HCT116 (cell line): Measurements from ENCODE around the gene TSC22D1. TPM values are rescaled to one million over a fixed set of nuclear protein-coding genes. Genes with fewer than 3 reads are reported as not detected.

Experiments used
- ATAC-seq: fragments of 200-7000 bp; cut with Tn5 transposase; 2 replicates; pipeline ENCODE4 v1.9.1; 2020; ENCODE audit warnings: mild to moderate bottlenecking, moderate library complexity
- BruUV-seq: library from RNA; stranded (reverse); fragments of 400-500 nt; replicated peaks from 2 replicates; lab custom pipeline; 2021; lab: Mats Ljungman, UMichigan
- CTCF ChIA-PET: fragments of 300-600 bp; sonication (Branson Sonifier 250); formaldehyde crosslinking; loops from one replicate; lab custom pipeline; 2021; ENCODE audit warnings: antibody characterized with exemption; lab: Charles Lee
- POLR2A ChIA-PET: fragments of 300-600, 350-600 bp; sonication (Branson Sonifier 250); formaldehyde crosslinking; loops from one replicate; lab custom pipeline; 2021; ENCODE audit warnings: antibody characterized with exemption; lab: Charles Lee
- RAD21 ChIA-PET, 2 experiments: fragments of 300-600 bp; sonication (Branson Sonifier 250); formaldehyde crosslinking; loops; one replicate each; lab custom pipeline; 2023; ENCODE audit warnings: low total read pairs in 2 of 2; ENCODE audit not compliant: uncharacterized antibody in 2 of 2, unreplicated experiment in 2 of 2, low non-redundant PET in 1 of 2; lab: Charles Lee
- DNase-seq: peaks from one replicate; pipeline ENCODE4 v3.0.0-alpha.2; 2010; ENCODE audit warnings: low read depth, low spot score
- H2AFZ ChIP-seq: fragments of 200-600 bp; shearing (Covaris generic), sonication (generic); 2 replicates; pipeline ENCODE4 v1.6.1; 2017; ENCODE audit warnings: low read depth, mixed run types, mixed read lengths, antibody characterized with exemption, low read length; ENCODE audit not compliant: poor library complexity, severe bottlenecking
- H3K27ac ChIP-seq: 2 replicates; pipeline ENCODE4 v1.5.1; 2012; ENCODE audit warnings: low read depth, low read length
- H3K27me3 ChIP-seq: fragments of 200-600 bp; sonication (generic); 2 replicates; pipeline ENCODE4 v1.6.1; 2016; ENCODE audit warnings: mixed run types, low read length, mixed read lengths; ENCODE audit not compliant: insufficient read depth
- H3K36me3 ChIP-seq, 2 experiments: fragments of 200-500 bp in 1 of 2; fragments of 200-600 bp in 1 of 2; sonication (Bioruptor generic) in 1 of 2; sonication (generic) in 1 of 2; 2 replicates each; pipeline versions ENCODE4 v1.5.1 to v1.6.1; 2014 to 2016; ENCODE audit warnings: low read length in 2 of 2, inconsistent platforms in 1 of 2, mixed read lengths in 1 of 2, mixed run types in 1 of 2; ENCODE audit not compliant: insufficient read depth in 2 of 2, control insufficient read depth in 1 of 2
- H3K4me1 ChIP-seq, 2 experiments: fragments of 200-600 bp in 1 of 2; sonication (generic) in 1 of 2; 2 replicates each; pipeline versions ENCODE4 v1.5.1 to v1.6.1; 2012 to 2017; ENCODE audit warnings: low read length in 2 of 2, inconsistent platforms in 1 of 2, mild to moderate bottlenecking in 1 of 2, mixed read lengths in 1 of 2, mixed run types in 1 of 2, moderate library complexity in 1 of 2; ENCODE audit not compliant: insufficient read depth in 2 of 2, control insufficient read depth in 1 of 2
- H3K4me2 ChIP-seq: fragments of 200-600 bp; sonication (generic); 2 replicates; pipeline ENCODE4 v1.6.1; 2017; ENCODE audit warnings: mixed run types, low read length, mixed read lengths
- H3K4me3 ChIP-seq, 2 experiments: fragments of 200-600 bp in 1 of 2; sonication (generic) in 1 of 2; replicated peaks in 1 of 2; 2 replicates each; pipeline ENCODE4 v1.5.1; 2011 to 2016; ENCODE audit warnings: low read length in 2 of 2, control low read depth in 1 of 2, low read depth in 1 of 2, mild to moderate bottlenecking in 1 of 2, mixed read lengths in 1 of 2, mixed run types in 1 of 2
- H3K79me2 ChIP-seq: fragments of 200-600 bp; sonication (generic); 2 replicates; pipeline ENCODE4 v1.6.1; 2017; ENCODE audit warnings: mild to moderate bottlenecking, mixed run types, low read length, moderate library complexity, mixed read lengths; ENCODE audit not compliant: insufficient read depth
- H3K9ac ChIP-seq: fragments of 200-600 bp; sonication (generic); 2 replicates; pipeline ENCODE4 v1.6.1; 2016; ENCODE audit warnings: low read length, mixed read lengths
- H3K9me2 ChIP-seq: fragments of 200-600 bp; sonication (generic), shearing (Covaris generic); 2 replicates; pipeline ENCODE4 v1.6.1; 2017; ENCODE audit warnings: mixed run types, mild to moderate bottlenecking, moderate library complexity; ENCODE audit not compliant: insufficient read depth
- H3K9me3 ChIP-seq, 2 experiments: fragments of 200-500 bp in 1 of 2; fragments of 200-600 bp in 1 of 2; sonication (Bioruptor generic) in 1 of 2; sonication (generic) in 1 of 2; 2 replicates each; pipeline ENCODE4 v1.6.1; 2014 to 2017; ENCODE audit warnings: low read length in 2 of 2, mixed read lengths in 2 of 2, inconsistent platforms in 1 of 2, low read depth in 1 of 2, mild to moderate bottlenecking in 1 of 2, mixed run types in 1 of 2, moderate library complexity in 1 of 2; ENCODE audit not compliant: control insufficient read depth in 1 of 2, insufficient read depth in 1 of 2
- H4K20me1 ChIP-seq: fragments of 200-600 bp; sonication (generic), shearing (Covaris generic); 2 replicates; pipeline ENCODE4 v1.6.1; 2017; ENCODE audit warnings: mixed run types, mild to moderate bottlenecking, moderate library complexity; ENCODE audit not compliant: insufficient read depth
- CBX3 ChIP-seq: IDR thresholded peaks from 2 replicates; pipeline ENCODE4 v1.6.1; 2012; ENCODE audit warnings: low read depth
- CTCF ChIP-seq, 3 experiments: fragments of 200-600 bp in 1 of 3; sonication (generic) in 1 of 3; IDR thresholded peaks in 2 of 3; conservative IDR thresholded peaks in 1 of 3; 2 replicates each; pipeline ENCODE4 v1.5.1; 2012 to 2017; ENCODE audit warnings: low read depth in 2 of 3, low read length in 2 of 3, antibody characterized with exemption in 1 of 3, borderline replicate concordance in 1 of 3, control low read depth in 1 of 3, mild to moderate bottlenecking in 1 of 3, mixed read lengths in 1 of 3, mixed run types in 1 of 3, moderate library complexity in 1 of 3; ENCODE audit not compliant: insufficient read depth in 1 of 3
- REST ChIP-seq: IDR thresholded peaks from 2 replicates; pipeline ENCODE4 v1.6.1; 2012; ENCODE audit warnings: low read depth
- SP1 ChIP-seq: IDR thresholded peaks from 2 replicates; pipeline ENCODE4 v1.6.1; 2012; ENCODE audit warnings: low read depth
- ZBTB33 ChIP-seq: IDR thresholded peaks from 2 replicates; pipeline ENCODE4 v1.6.1; 2011; ENCODE audit warnings: mild to moderate bottlenecking, low read length, moderate library complexity; ENCODE audit not compliant: insufficient replicate concordance; ENCODE audit errors: extremely low read depth
- ZFX ChIP-seq: fragments of 450-650 bp; IDR thresholded peaks from 2 replicates; pipeline ENCODE4 v1.6.1; 2017
- ZNF274 ChIP-seq: fragments of 200-500 bp; sonication (Bioruptor generic); IDR thresholded peaks from 2 replicates; pipeline ENCODE4 v1.6.1; 2014; ENCODE audit warnings: mild to moderate bottlenecking, low read depth, low read length, inconsistent platforms
- intact Hi-C: fragments of 100-400 bp; cut with micrococcal nuclease; formaldehyde crosslinking; loops from 2 replicates; pipeline ENCODE4 v1.10.0; 2022
- total RNA-seq: library from RNA; stranded (reverse); gene quantifications from one replicate; pipeline ENCODE4 v1.2.1, GENCODE V29; 2021; ENCODE audit not compliant: unreplicated experiment

The TSC22D1 gene
- total RNA-seq, 1 experiment from 2014 or later = 268 TPM

- no TSS peak for BruUV-seq
- Histone ChIP-seq H3K27me3 (no peaks in the 10 kb centered on the region), H2AFZ (no peak overlapping the region), H3K9me2 (peaks cover 5% of the 10 kb centered on the region; the same call in 1 of the 2 replicates), H3K4me2 (no peak overlapping the region), H3K79me2 (no peaks in the 10 kb centered on the region), H3K27ac (no peak overlapping the region), H3K4me3 (no peak overlapping the region), H3K4me1 (no peaks in the 10 kb centered on the region), H3K36me3 (no peaks in the 10 kb centered on the region), H4K20me1 (no peaks in the 10 kb centered on the region), H3K9ac (no peak overlapping the region), H3K9me3 (no peaks in the 10 kb centered on the region)
- CTCF ChIA-PET = no interaction called here
- no peak for TF ChIP-seq CTCF (IDR thresholded peaks at IDR 0.05 in 2 of 3, conservative IDR thresholded peaks at IDR 0.05 in 1 of 3; ENCODE audit: borderline replicate concordance in 1 of 3, insufficient read depth in 1 of 3, low read depth in 2 of 3, low read length in 2 of 3)
- DNase-seq (no peak), ATAC-seq (no peak)
- RAD21 ChIA-PET = no interaction called here
- intact Hi-C loops = loop anchor here (10.0 kb wide), 2 partner anchors 157 to 817 kb away; no protein-coding TSS in a partner anchor
- POLR2A ChIA-PET = no interaction called here
Observed at GRCh38 chr13:44487989-44488388, 88.1 kb downstream of the TSC22D1 start.

- H2AFZ ChIP-seq = no peak overlapping the region
- H3K27ac ChIP-seq = no peak overlapping the region
- H3K79me2 ChIP-seq = no peaks in the 10 kb centered on the region
- no peaks in the 10 kb centered on the region for H3K36me3 ChIP-seq
- H3K27me3 ChIP-seq = no peaks in the 10 kb centered on the region
- ChIA-PET RAD21 (interaction anchor here in 1 of 2 experiments (1.5 kb wide), 1 partner anchor 333 kb away, joined by 9 read pairs; no protein-coding TSS in a partner anchor), CTCF (interaction anchor here (0.9 to 5.3 kb wide), 5 partner anchors 11 to 489 kb away, joined by 3 to 39 read pairs (median 9); no protein-coding TSS in a partner anchor), POLR2A (no interaction called here)
- no peak overlapping the region for H3K4me3 ChIP-seq
- no peak overlapping the region for H3K9ac ChIP-seq
- no TSS peak for BruUV-seq
- H4K20me1 ChIP-seq = no peaks in the 10 kb centered on the region
- H3K4me1 ChIP-seq = no peaks in the 10 kb centered on the region
- ATAC-seq = no peak
- no peaks in the 10 kb centered on the region for H3K9me3 ChIP-seq
- H3K4me2 ChIP-seq = no peak overlapping the region
- intact Hi-C loops = loop anchor here (5.0 to 10.0 kb wide), 3 partner anchors 160 to 820 kb away; no protein-coding TSS in a partner anchor
- DNase-seq = no peak
- peaks cover 5% of the 10 kb centered on the region; the same call in 1 of the 2 replicates for H3K9me2 ChIP-seq
- TF ChIP-seq CBX3 (no peak), ZFX (no peak), REST (no peak), ZBTB33 (no peak), ZNF274 (no peak), SP1 (no peak)
Observed at GRCh38 chr13:44484562-44485138, 91.5 kb downstream of the TSC22D1 start.
